GM19467 (cell line): ENCODE measurements around the gene PFN4.
"Not testable (repeated sequence)": the region's sequence is repeated elsewhere in the genome, so short reads cannot be mapped to it uniquely, and the experiment has no call there.

ENCODE experiments used
- ATAC-seq: cut with Tn5 transposase; IDR thresholded peaks from one replicate; pipeline ENCODE4 v1.9.1; 2021; ENCODE audit warnings: mild to moderate bottlenecking, moderate library complexity; ENCODE audit not compliant: unreplicated experiment

PFN4 gene, protein sequence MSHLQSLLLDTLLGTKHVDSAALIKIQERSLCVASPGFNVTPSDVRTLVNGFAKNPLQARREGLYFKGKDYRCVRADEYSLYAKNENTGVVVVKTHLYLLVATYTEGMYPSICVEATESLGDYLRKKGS

DNA sequence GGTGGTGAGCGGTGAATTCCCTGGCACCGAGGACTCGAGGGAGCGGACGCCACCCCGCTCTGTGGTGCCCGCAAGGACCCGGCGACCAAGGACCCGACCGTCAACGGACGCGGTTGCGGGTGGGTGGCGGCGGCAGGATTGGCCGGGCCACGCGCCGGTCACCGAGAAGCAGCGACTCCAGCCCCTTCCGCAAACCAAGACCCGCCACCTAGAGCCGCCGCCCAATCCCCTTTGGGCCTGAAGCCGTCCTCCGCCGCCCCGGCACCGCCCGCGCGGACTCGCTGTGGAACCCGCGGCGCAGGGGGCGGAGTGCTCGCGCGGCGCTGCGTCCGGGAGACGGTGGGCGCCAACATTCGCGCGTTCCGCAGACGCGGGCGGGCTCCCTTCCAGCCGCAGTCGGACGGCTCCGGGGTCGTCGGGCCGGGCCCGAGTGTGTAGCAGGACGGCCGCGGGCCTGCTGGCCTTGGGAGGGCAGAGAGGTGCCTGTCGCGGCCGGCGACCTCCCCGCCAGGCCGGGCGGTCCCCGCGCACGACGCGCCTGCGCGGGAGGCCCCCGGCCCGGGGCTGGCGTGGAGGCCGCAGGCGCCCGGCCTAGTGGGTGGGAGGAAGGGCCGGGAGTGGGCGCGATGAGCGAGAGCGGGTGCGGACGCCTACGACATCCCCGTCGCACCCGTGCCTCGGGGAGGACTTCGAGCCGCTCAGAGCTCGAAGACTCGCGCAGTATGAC lies at the start of gene PFN4, which contains the start of gene FAM228B:
TSS of gene PFN4 (minus strand) at position 140 of the 727 bp plus-strand sequence. CDS start 799 bp downstream, outside the sequence.
TSS of gene FAM228B (plus strand) at position 275 of the 727 bp plus-strand sequence. CDS start 893 bp downstream, outside the sequence.
- ATAC-seq: peak; percentile 85

DNA sequence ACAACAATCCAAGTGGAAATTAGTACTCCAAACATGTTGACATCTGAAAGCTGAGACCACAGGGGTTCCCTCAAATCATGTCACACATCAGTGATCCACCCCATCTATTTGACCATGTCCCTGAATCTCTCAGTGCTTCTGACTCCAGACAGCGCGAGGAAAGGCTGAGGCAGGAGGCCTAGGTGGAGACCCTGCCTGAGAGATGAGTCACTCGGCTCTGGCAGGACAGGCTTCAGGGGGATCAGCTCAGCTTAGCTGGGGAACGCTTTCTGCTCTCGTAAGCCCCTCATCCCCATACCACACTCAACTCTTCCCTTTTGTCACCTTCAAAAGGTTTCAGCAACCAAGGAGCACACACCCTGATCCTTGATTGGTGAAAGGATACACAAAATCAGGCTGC lies 45.9 kb upstream of the PFN4 start:
- no peak for ATAC-seq

DNA sequence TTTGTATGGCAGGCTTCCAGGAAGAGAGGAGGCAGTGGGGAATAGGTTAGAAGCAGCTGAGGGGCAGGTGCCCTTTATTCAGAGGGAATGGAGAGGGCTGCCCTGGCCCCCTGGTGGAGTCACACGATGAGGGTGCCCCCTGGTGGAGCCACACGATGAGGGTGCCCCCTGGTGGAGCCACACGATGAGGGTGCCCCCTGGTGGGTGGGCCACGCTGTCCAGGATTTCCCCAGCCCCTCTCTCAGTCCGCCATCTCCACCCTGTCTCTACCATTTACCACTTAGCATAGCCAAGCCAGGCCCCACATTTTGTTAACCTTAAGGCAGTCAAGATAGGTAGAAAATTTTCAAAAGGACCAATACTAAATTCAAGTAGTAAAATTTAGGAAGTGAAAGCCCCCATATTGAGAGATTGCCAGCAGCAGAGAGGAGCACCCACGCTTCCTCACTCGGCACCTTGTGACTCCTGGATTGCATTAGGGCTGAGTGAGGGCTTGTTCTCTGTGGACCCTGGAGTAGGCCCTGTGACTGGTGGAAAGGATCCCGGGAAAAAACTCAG lies 41.4 kb upstream of the PFN4 start:
- ATAC-seq: no peak

DNA sequence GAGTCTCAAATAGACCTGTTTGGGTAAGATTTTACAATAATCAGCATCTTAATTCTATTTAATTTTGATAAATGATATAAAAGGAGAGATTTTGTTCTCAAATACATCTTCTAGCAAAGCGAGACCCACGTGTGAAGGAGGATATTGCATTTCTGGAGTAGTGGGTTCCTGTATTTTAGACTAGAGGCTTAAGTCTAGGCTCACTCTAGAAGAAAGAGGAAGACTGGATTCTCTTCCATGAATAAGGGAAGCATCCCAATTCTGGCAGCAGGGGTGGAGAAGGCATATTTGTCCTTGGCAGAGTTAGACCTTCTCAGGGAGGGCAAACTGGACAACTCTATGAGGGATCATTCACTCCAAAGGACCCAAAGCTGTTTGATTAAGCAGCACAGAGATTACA lies 40.5 kb upstream of the PFN4 start:
- ATAC-seq: no peak

DNA sequence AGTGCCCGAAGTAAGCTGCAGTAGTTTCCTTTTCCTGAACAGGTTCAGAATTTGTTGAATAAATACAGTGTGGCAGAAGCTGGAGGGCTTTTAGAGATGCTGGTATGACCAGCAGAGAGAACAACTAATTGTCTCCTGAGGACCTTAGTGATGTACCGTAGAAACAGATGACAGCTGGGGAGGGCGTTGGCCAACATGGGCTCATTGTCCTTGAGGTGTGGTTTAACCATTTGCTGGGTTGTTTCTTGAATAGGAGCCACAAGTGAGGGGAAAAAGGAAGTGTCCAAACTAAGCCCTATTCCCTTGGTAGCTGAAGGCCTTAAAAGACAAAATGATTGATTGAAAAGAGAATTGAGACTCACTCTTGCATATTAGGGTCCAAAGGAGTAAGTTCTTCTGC lies 40.1 kb upstream of the PFN4 start:
- ATAC-seq: no peak

DNA sequence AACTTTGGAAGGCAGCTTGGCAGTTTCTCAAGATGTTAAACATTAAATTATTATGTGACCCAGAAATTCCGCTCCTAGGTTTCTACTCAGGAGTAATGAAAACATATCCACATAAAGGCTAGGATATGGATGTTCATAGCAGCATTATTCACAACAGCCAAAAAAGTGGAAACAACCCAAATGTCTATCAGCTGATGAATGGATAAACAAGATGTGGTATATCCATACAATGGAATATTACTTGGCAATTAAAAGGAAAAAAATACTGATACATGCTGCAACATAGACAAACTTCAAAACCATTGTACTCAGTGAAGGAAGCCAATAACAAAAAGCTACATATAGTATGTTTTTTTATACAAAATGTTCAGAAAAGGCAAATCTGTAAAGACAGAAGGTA lies 39.4 kb upstream of the PFN4 start:
- no peak for ATAC-seq

DNA sequence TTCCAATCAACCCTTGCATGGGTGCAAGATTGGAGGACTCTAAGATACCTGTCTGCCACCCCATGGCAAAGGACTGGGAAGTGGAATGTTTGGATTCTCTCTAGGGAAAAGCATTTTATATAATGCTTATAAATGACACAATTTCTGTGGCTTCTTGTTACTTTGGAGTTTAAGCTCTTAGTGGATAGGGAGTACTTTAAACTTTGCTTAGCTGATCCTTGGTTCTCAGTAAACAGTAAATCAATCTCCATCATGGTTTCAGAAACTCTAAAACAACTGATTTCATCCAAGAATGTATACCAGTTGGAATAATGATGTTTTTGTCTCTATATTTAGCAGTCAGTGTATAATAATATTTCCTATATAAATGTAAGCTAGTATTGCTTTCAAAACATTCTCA lies 37.6 kb upstream of the PFN4 start:
- no peak for ATAC-seq

DNA sequence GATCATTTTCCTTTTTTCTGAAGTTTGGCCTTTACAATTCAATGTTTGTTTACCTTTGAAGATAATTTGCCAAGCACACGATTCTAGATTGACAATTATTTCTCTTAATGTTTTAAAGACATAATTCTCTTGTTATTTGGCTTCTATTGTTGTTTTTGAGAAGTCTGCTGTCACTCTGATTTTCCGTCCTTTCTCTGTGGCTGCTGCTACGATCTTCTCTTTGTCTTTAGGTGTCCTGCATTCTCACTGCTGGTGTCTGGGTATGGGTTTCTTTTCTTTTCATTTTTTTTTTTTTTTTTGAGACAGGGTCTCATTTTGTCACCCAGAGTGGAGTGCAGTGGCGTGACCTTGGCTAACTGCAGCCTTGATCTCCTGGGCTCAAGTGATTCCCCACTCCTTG lies 36.6 kb upstream of the PFN4 start:
- ATAC-seq: no peak

DNA sequence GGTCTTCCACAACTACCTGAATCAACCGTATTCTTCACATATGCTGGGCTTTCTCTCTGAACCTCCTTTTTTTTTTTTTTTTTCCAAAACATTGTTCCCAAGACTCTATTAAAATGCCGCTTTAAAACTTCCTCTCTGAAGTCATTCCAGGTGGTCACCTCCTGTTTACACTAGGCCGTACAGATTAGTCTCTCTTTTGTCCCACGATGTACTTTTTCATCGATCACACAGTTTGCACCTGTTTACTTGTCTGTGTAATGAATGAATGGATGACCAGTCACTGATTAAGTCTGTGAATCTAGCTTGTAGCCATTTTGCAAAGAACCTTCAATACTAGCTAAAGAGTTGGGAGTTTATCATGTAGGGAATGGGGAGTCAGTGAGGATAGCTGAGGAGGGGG lies 35.0 kb upstream of the PFN4 start:
- no peak for ATAC-seq

DNA sequence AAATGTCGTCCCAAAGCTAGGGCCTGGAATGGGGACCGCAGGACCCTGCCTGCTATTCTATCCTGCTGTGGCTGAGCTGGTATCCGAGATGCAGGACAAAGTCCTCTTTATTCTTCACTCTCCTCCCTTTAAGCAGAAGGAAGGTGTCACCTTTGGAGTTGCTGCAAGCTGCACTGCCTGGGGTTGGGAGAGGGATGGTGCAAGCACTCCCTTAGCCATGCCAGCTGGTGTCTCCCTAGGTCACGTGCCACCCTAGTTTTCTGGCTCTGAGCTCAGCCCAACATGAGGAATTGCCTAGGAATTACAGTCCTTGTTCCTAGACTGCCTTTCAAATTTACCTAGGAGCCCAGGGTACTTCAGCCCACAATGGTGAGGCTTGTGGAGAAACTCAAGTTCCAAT lies 30.3 kb upstream of the PFN4 start:
- ATAC-seq: no peak

DNA sequence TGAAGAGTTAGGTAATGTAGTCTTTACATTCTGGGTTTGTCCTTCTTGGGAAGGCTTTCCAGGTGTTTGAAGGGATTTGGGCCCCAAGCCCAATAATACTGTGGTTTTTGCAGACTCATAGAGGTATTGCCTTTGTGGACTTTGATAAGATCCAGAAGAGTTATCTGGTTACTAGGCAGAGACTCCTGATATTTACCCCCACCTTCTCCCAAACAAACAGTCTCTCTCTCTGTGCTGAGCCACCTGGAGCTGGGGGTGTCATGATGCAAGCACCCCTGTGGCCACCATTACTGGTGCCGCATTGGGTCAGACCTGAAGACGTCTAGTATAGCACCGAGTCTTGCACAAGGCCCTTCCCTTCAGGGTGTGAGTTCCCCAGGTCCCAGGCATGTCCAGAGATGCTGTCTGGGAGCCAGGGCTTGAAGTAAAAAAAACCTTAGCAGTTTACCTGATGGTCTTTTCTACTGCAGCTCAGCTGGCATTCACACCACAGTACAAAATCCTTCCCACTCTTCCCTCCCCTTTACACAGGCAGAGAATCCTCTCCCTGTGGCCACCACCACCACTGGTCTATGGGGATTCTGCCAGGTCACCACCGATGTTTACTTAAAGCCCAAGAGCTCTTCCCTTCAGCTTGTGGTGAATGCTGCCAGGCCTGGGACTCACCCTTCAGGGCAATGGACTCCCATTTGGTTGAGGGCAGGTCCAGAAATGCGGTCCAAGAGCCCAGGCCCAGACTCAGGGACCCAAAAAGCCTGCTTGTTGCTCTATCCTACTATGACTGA lies 29.5 kb upstream of the PFN4 start:
- no peak for ATAC-seq

DNA sequence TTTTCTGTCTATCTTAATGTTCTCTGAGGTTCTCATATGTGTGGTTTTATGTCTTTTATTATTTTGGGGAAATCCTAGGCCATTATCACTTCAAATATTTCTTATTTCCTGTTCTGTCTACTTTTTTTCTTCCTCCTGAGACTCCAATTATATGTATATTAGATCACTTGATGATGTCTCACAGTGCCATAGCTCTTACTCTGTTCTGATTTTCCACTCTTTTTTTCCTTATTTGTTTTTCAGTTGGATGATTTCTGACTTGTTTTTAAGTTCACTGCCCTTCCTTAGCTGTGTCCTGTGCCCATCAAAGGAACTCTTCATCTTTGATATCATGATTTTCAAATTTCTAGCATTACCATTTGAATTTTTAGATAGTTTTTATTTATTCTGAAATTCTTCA lies 24.2 kb upstream of the PFN4 start:
- ATAC-seq: no peak

DNA sequence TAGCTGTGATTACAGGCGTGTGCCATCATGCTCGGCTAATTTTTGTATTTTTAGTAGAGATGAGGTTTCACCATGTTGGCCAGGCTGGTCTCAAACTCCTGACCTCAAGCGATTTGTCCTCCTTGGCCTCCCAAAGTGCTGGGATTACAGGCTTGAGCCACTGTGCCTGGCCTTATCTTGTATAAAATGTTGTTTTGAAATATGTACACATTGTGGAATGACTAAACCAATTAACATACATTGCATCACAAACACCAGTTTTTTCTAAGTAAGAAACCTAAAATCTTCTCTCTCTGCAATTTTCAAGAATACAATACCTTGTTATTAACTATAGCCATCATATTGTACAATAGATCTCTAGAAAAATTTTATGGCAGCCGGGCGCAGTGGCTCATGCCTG lies 17.2 kb upstream of the PFN4 start:
- not testable (repeated sequence) for ATAC-seq

DNA sequence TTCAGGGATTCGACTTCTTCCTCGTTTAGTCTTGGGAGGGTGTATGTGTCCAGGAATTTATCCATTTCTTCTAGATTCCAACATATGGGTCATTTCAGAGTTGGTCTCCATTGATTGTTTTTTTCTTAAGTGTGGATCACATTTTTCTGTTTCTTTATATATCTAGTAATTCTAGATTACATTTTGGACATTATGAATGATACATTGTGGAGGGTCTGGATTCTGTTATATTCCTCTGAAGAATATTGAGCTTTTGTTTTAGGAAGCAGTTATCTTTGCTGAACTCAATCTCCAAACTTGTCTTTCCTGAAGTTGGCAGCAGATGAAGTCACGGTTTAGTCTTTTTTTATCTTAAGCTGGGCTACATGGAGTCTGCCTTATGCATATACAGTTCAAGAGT lies 9.4 kb upstream of the PFN4 start:
- no peak for ATAC-seq

DNA sequence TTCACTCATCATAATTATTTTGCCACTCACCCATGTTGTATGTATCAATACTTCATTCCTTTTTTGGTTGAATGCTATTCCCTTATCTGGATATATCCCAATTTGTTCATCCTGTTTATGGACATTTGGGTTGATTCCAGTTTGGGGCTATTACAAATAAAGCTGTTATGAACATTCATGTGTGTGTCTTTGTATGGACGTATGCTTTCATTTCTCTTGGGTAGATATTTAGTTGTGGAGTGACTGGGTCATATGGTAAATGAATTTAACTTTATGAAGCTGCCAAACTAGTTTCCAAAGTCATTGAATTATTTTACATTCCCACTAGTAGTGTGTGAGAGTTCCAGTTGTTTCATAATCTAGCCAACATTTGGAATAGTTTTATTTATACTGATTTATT lies 2.8 kb upstream of the PFN4 start:
- no peak for ATAC-seq

DNA sequence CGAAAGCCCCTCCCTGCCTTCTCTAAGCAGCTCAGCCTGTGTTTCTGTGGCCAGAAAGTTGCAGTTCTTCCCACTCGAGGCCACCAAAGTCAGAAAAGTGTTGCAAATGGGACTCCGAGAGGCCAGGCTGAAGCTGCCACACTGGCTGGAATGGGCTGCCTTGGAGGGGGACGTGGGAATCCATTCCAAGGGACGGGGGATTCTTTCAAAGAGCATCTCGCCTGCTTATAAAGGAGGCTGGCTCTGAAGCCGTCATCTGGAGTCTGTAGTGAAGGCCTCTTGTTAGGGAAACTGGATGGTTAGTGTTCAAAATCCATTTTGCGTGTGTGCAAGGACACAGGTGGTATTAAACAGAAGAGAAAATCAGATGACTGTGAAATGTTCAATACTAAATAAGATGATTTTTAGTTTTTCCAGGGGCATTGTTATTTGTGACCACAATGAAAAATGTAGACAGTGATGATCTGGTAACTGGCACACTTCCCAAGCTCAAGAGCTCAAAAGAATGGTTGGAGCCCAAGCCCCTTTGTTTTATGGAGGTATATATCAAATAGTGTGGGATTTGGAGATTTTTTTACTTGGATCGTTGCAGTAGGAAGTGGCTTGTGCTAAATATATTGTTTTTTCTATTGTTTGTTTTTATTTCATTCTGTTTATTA lies 917 bp upstream of the PFN4 start:
- ATAC-seq: peak; percentile 5

DNA sequence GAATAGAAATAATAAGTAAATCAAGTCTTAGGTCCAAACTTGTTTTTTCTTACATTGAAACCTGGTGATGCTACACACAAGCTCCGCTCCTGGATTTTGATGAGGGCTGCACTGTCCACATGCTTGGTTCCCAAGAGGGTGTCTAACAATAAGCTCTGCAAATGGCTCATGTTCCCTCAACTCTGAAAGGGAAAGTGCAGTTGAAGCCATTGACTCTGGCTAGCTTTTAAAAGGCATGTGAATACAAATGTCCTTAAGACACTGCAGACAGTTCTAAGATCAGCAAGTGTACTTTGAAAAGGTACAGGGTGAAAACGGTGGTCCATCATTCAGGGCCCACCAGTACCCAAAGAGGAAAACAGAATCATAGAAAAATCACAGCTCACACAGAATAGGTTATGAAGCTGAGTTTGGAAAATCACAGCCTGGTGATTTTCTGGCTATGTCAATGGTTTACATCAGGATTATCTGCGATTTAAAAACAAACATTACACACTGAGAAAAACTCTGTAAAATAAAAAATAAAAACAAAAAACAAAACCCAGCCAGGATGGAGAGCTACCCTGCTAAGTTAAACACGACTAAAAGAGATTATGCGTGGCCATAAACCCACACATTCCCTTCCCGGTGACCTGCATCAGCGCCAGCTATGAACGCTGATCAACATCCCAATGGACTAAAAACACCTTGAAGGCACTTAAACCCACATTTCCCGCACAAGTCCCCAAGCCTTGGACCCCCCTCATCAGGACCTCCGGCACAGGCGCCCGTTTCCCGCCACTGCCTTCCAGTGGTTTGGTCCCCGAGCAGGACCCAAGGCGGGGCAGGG lies 554 bp downstream of the PFN4 start:
- no peak for ATAC-seq

DNA sequence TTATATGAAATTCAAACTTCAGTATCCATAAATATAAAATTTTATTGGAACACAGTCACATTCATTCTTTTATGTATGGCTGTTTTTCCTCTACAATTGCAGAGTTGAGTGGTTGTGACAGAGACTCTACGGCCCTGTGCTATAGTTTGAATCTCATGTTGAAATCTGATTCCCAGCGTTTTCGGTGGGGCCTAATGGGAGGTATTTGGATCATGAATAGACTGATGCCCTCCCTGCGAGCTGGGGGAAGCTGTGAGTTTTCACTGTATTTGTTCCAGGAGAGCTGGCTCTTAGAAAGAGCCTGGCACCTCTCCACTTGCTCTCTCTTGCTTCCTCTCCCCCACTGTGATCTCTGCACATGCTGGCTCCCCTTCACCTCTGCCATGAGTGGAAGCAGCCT lies 1.7 kb downstream of the PFN4 start:
- ATAC-seq: no peak

DNA sequence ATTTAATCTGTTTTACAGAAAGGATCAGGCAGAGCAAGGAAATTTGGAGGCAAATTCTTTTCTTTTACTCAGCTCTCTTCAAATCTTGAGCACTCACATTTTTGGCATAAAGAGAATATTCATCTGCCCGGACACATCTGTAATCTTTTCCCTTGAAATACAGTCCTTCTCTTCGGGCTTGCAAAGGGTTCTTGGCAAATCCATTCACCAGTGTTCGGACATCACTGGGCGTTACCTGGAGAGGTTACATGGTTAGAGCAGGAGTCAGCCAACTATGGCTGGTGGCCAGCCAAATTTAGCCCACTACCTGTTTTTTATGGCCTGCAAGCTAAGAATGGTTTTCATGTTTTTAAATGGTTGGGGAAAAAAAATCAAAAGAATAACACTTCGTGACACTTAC lies 2.1 kb downstream of the PFN4 start:
- no peak for ATAC-seq

DNA sequence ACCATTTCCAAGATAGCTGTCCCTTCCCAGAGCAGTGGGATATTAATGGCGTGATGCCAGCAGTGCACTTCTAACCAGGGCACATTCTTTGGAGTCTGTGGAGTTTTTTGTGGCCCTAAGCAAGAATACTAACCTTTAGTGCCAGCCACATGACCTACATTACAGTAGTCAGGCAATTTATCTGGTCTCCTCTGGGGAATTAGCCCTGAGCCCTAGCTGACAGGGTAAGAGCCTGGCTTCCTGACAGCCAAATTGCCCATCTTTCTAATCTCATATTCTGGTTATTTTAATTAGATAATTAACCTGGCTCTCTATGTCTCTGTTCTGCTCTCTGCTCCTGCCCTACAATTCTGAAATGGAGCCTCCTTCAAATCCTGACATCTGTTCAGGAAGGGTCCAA lies 5.2 kb downstream of the PFN4 start:
- ATAC-seq: no peak
